GM12801 (cell line): ENCODE data around the gene EPS8L2.

Source experiments
- TF ChIP-seq, protein P1 (sequence below): IDR thresholded peaks from one replicate; pipeline ENCODE4 v1.5.1; 2011; ENCODE audit warnings: control low read depth; ENCODE audit not compliant: insufficient read length; ENCODE audit errors: extremely low read depth

EPS8L2 gene

DNA sequence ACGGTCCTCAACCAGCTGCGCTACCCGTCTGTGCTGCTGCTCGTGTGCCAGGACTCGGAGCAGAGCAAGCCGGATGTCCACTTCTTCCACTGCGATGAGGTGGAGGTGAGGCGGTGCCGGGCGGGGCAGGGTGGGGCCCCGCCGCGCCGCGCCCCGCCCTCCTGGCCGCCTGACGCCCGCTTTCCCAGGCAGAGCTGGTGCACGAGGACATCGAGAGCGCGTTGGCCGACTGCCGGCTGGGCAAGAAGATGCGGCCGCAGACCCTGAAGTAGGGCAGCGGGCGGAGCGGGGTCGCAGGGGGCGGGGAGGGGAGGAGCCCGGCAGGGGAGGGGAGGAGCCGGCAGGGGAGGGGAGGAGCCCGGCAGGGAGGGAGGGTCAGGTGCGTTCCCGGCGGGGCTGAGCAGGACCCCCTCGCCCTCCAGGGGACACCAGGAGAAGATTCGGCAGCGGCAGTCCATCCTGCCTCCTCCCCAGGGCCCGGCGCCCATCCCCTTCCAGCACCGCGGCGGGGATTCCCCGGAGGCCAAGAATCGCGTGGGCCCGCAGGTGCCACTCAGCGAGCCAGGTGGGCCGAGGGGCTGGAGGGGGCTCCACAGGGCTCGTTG is 14.7 kb downstream of the EPS8L2 start:
- TF ChIP-seq, protein P1, sequence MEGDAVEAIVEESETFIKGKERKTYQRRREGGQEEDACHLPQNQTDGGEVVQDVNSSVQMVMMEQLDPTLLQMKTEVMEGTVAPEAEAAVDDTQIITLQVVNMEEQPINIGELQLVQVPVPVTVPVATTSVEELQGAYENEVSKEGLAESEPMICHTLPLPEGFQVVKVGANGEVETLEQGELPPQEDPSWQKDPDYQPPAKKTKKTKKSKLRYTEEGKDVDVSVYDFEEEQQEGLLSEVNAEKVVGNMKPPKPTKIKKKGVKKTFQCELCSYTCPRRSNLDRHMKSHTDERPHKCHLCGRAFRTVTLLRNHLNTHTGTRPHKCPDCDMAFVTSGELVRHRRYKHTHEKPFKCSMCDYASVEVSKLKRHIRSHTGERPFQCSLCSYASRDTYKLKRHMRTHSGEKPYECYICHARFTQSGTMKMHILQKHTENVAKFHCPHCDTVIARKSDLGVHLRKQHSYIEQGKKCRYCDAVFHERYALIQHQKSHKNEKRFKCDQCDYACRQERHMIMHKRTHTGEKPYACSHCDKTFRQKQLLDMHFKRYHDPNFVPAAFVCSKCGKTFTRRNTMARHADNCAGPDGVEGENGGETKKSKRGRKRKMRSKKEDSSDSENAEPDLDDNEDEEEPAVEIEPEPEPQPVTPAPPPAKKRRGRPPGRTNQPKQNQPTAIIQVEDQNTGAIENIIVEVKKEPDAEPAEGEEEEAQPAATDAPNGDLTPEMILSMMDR = no peak

DNA sequence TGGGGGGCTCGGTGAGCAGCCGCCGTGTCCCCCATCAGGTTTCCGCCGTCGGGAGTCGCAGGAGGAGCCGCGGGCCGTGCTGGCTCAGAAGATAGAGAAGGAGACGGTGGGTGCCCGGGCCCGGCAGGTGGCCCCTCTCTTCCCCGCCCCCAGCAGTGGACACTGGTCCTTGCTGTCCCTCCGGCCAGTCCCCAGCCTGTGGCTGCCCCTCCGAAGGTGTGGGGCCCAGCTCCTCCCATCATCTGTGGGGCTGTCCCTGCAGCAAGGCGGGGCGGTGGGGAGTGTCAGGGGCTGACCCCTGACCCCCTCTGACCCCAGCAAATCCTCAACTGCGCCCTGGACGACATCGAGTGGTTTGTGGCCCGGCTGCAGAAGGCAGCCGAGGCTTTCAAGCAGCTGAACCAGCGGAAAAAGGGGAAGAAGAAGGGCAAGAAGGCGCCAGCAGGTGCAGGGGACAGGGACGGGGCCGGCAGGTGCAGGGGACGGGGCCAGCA is 15.3 kb downstream of the EPS8L2 start:
- TF ChIP-seq, protein P1 = no peak

DNA sequence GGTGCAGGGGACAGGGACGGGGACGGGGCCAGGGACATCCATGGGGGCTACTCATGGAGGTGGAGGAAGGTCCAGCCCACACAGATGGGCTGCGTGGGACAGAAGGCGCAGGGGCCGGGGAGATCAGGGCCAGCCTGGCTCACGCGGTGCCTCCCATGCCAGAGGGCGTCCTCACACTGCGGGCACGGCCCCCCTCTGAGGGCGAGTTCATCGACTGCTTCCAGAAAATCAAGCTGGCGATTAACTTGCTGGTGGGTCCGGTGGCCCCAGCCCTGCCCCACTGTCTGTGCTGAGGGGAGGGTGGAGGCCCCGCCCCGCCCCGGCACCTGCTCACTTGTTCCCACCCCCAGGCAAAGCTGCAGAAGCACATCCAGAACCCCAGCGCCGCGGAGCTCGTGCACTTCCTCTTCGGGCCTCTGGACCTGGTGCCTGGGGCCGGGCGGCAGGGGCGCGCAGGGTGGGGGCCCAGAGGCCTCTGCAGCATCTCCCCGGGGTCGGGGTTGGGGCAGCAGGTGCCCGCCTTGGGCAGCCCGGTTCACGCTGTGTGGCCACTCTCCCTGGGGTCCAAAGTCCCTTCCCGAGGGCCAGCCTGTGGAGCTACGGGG is 15.8 kb downstream of the EPS8L2 start:
- TF ChIP-seq, protein P1 = no peak

DNA sequence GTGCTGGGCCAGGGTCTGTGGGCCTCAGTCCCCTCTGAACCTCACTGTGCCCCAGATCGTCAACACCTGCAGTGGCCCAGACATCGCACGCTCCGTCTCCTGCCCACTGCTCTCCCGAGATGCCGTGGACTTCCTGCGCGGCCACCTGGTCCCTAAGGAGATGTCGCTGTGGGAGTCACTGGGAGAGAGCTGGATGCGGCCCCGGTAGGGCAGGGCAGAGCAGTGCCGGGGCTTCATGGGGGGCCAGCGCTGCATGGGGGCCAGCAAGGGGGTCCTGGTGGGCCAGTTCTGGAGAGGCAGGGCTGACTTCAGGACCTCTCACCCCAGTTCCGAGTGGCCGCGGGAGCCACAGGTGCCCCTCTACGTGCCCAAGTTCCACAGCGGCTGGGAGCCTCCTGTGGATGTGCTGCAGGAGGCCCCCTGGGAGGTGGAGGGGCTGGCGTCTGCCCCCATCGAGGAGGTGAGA is 16.3 kb downstream of the EPS8L2 start:
- TF ChIP-seq, protein P1 = no peak

DNA sequence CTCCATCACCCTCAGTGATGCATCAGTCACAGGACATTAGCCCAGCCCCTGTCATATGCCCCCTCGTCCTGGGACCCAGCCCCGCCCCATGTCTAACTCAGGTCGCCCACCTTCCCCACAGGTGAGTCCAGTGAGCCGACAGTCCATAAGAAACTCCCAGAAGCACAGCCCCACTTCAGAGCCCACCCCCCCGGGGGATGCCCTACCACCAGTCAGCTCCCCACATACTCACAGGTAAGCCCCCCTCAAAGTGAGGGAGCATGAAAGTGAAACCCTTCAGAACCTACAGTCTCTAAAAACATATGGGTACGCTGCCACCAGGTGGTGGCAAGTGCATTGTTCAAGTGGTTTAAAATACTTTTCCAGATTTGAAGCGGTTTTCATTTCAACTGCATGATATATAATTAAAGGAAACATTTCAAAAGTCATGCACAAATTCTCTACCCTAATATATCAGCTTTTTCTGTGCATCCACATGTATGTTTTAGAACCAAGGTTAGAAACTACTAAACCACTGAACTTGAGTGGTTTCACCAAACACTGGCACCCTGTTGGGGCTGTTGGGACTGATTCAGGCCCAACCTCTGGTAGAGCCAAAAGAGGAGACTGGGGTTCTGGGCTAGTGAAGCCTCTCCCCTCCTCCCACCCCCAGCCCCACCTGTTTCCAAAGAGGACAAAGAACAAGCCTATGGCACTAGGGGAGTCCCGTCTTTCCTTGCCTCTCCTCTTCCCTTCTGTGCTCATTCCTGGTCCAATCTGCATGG is 17.3 kb downstream of the EPS8L2 start:
- TF ChIP-seq, protein P1 = no peak

DNA sequence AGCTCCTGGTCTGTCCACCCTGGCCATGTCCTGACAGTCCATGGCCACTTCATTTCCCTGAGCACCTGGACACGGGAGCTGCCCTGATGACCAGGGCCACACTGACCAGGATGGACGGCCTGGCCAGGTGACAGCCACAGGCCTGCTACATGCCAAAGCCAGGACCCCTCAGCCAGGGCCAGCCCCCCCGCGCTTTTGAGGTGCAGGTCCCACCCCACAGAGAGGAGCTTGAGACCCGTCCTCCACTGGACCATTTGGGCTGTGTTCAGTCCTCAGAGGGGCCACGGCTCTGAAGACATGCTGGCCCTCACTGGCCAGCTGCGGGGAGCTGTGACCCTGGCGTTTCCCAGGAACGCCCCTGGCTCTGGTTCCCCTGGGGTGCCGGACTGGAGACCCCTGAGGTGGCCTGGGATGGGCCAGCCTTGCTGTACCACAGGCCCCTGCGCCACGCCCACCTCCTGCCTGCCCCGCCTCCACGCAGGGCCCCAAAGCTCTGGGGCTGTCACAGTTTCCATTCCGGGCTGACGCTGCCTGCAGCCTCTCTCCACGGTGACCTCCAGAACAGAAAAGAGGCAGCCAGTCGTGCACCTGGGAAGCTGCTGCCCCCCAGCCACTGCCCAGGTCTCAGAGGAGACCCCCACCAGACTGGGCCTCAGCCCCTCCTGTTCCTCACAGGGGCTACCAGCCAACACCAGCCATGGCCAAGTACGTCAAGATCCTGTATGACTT is 18.2 kb downstream of the EPS8L2 start:
- TF ChIP-seq, protein P1 = no peak
